Muscle layer of colon (tissue), 2 donors: ENCODE measurements around the gene MAML3.

Experiments used
- H3K27ac ChIP-seq: one replicate; pipeline ENCODE4 v1.7.0; 2013; ENCODE audit warnings: low read depth, mild to moderate bottlenecking, low read length, moderate library complexity
- H3K27me3 ChIP-seq, 2 donors: one replicate each; pipeline ENCODE4 v1.7.0; 2013; ENCODE audit warnings: low read length in 2 of 2, mild to moderate bottlenecking in 2 of 2; ENCODE audit not compliant: insufficient read depth in 2 of 2, control insufficient read depth in 1 of 2
- H3K36me3 ChIP-seq: one replicate; pipeline ENCODE4 v1.7.0; 2013; ENCODE audit warnings: mild to moderate bottlenecking, low read length; ENCODE audit not compliant: insufficient read depth
- H3K4me1 ChIP-seq: one replicate; pipeline ENCODE4 v1.7.0; 2013; ENCODE audit warnings: mild to moderate bottlenecking, low read length; ENCODE audit not compliant: insufficient read depth
- H3K4me3 ChIP-seq, 2 donors: one replicate each; pipeline ENCODE4 v1.7.0; 2013; ENCODE audit warnings: low read length in 2 of 2, low read depth in 1 of 2, mild to moderate bottlenecking in 1 of 2, moderate library complexity in 1 of 2
- H3K9ac ChIP-seq: one replicate; pipeline ENCODE4 v1.7.0; 2013; ENCODE audit warnings: low read length
- H3K9me3 ChIP-seq: one replicate; pipeline ENCODE4 v1.7.0; 2013; ENCODE audit warnings: mild to moderate bottlenecking, low read length
- donor health status: abdominal sarcoma.
- donor health status: Adenocarcinoma of cecum.

The MAML3 gene

DNA sequence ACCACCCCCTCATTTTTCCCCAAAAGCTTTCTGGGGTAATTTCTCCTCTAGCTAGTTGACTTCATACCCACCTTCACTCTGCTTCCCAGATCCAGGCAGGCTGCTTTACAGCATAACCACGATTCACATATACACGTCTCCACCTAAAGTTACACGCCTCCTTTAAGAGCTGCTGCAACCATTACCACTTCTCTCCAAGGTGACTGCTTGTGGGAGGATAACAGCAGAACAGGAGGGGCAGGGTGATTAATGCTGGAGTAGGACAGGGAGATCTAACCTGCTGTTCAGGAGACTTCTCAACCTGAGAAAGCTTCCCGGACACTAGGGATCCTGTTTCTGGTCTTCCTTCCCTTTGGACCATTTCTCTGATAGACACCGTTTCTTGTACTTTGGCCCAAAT lies 411.0 kb downstream of the MAML3 start:
- no peak overlapping the region for H3K27ac ChIP-seq
- H3K4me3 ChIP-seq, result no peak overlapping the region

DNA sequence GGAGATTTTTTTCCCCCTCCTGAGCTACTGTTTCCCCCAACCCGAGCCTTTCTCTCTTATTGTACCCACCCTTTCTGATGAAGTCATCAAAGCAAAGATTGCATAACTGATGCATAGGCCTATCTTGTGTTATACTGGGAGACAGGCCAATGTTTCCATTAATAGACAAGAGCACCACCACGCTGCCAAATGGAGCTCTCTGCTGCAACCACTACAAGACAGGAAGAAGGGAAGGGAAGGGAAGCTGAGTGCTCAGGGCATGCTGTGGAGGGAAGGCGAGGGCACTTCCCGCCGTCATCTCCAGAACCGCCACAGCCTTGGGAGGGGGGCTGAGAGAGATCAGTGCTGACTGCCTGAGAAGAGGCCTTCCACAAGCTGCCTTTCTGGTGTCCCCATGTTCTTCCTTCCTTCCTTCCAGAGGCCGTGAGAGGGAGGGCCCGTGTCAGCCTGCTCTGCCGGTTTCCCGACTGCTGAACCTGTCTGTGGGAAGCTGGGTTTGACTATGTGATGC lies 413.4 kb downstream of the MAML3 start:
- Histone ChIP-seq H3K27me3 (no peaks in the 10 kb centered on the region), H3K4me1 (peaks cover 15% of the 10 kb centered on the region), H3K9me3 (no peaks in the 10 kb centered on the region), H3K4me3 (peak overlapping the region in 1 of 2 donors; percentile 17), H3K27ac (peak overlapping the region; percentile 36), H3K9ac (no peak overlapping the region), H3K36me3 (no peaks in the 10 kb centered on the region)

More for the DNA sequence above, 411.0 kb downstream of the MAML3 start:
- H3K4me1 ChIP-seq, result peaks cover 15% of the 10 kb centered on the region
- H3K9ac ChIP-seq, result no peak overlapping the region
- H3K36me3 ChIP-seq, result no peaks in the 10 kb centered on the region
- H3K9me3 ChIP-seq, result no peaks in the 10 kb centered on the region
- H3K27me3 ChIP-seq, result no peaks in the 10 kb centered on the region

DNA sequence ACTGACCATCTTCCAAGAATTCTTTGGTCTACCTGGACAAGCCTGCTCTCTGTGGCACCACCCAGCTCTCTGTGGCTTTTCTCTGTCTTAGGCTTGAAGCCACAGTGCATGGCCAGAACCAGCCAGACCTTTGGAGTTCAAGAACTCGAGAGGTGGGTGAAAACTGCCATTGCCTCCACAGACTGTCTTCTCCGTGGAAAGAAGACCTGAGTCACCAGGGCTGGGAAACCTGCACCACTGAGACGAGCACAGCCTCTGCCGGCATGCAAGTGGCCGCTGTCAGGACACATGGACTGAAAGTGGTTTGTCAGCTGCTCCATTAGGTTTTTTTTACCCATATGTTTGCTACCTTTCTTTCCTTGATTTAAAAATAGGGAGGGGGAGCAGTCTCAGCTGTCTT lies 413.9 kb downstream of the MAML3 start:
- peaks cover 15% of the 10 kb centered on the region for H3K4me1 ChIP-seq
- peak overlapping the region; percentile 36 for H3K27ac ChIP-seq
- no peak overlapping the region for H3K9ac ChIP-seq

DNA sequence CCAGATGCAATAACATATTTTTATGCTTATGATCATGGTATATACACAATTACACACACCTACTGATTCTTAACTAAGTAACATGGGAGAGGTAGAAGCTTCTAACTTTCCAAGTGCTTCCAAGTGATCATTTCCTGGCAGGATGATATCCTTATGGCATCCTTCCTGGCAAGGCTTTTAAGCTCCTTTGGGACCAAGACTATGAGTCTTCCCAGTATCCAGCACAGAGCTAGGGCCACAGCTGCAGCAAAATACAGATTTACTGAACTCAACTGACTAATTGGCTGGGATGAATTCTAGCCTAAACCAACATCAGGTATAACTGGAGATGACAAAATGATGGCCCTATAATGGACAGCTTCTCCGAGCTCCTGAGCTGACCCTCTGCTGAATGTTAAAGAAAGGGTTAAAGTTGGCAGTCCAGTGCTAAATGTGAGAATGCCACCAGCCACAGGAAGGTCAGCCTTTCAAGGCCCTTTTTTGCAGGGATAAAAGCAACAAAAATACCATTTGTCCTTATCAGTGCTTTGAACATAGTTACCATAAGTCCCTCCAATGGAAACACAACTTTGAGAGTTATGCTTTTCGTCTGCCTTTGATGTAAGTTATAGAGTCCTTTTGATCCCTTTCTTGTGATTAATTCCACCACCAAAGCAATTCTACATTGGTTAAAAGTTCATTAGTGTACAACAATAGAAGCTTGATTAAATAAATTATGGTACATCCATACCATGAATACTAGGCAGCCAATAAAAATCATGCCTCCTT lies 415.0 kb downstream of the MAML3 start:
- Histone ChIP-seq H3K36me3 (no peaks in the 10 kb centered on the region), H3K4me1 (peaks cover 19% of the 10 kb centered on the region), H3K9ac (no peak overlapping the region), H3K9me3 (no peaks in the 10 kb centered on the region), H3K27me3 (no peaks in the 10 kb centered on the region), H3K4me3 (no peak overlapping the region), H3K27ac (no peak overlapping the region)

More for the DNA sequence above, 413.9 kb downstream of the MAML3 start:
- Histone ChIP-seq H3K36me3 (no peaks in the 10 kb centered on the region), H3K9me3 (no peaks in the 10 kb centered on the region), H3K4me3 (peak overlapping the region in 1 of 2 donors; percentile 17), H3K27me3 (no peaks in the 10 kb centered on the region)

DNA sequence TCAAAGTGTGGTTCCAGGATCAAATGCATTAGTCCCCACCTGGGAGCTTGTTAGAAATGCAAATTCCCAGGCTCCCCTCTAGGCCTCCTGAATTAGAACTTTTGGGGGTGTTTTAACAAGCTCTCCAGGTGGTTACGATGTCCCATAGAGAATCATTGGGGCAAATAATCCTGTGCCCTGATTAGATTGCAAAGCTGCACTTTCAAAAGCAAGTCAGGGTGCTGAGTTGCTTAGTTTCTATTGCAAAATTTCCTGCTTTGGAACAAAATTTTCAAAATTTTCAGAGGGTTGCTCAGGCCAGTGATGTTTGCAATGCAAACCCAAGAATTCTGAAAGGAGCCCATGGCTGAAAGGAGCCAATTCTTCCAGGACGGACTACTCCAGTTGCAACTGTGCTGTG lies 417.3 kb downstream of the MAML3 start:
- H3K4me1 ChIP-seq, result peaks cover 20% of the 10 kb centered on the region
- no peaks in the 10 kb centered on the region for H3K36me3 ChIP-seq
- H3K4me3 ChIP-seq, result no peak overlapping the region
- no peak overlapping the region for H3K27ac ChIP-seq
- H3K9me3 ChIP-seq, result no peaks in the 10 kb centered on the region
- no peaks in the 10 kb centered on the region for H3K27me3 ChIP-seq
- no peak overlapping the region for H3K9ac ChIP-seq

DNA sequence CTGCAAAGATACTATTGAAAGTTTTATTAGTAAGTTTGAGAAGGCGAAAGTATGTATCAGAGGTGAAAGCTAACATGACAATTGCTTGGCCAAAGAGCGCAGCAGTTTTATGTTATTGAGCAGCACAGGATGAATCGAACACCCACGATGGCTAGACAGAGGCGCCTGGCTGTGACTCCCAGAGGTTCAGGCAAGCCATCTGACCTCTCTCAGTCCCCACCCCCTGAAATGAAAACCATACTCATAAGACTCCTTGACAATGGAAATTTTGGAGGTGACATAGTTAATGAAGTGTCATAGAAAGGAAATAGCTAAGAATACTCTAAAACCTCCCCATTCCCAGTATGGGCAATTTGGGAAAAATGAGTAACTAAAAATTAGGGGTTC lies 417.7 kb downstream of the MAML3 start:
- no peaks in the 10 kb centered on the region for H3K36me3 ChIP-seq
- no peak overlapping the region for H3K9ac ChIP-seq
- peaks cover 20% of the 10 kb centered on the region for H3K4me1 ChIP-seq
- H3K27ac ChIP-seq, result peak overlapping the region; percentile 86
- H3K27me3 ChIP-seq, result no peaks in the 10 kb centered on the region
- no peaks in the 10 kb centered on the region for H3K9me3 ChIP-seq
- no peak overlapping the region for H3K4me3 ChIP-seq

DNA sequence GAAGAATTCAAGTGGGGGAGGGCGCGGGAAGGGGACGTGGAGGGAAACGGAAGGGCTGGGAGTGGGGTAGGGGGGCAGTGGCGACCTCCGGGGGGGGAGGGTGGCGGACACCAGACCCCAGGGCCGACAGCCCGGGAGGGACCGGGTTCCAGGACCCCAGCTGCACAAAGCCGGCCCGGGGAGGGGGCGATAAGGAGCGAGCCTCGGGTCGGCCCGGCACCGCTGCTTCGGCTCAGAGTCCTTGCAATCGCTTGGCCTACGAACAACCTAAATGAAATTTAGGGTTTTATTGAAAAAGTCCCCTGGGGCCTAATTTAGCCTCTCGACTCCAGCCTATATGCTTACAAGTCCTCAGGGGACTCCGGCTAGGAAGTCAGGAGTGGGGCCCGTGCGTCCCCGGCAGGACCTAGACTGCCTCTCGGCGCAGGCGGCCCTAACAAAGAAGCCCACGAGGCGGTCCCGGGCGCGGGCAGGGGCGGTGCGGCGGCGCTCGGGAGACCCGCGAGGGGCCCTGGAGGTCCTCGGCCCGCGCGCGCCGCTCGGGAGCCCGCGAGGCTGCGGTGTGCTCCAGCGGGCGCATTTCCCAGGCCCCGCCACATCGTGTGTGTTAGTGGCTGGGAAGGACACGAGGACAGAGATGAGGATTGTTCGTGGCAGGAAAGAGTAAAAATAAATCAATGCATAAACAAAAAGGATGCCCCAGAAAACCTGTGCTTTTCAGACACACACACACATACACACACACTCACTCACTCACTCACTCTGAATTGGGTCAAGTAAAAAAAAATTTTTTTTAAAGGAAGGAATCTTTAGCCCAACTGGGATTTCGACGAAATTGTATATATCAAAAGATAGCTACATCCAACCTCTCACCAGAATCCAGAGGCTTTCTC lies 418.4 kb downstream of the MAML3 start:
- Histone ChIP-seq H3K27me3 (no peaks in the 10 kb centered on the region), H3K4me3 (peak overlapping the region; percentile 33 to 44), H3K9me3 (no peaks in the 10 kb centered on the region), H3K27ac (peak overlapping the region; percentile 86), H3K36me3 (no peaks in the 10 kb centered on the region), H3K4me1 (peaks cover 14% of the 10 kb centered on the region), H3K9ac (peak overlapping the region; percentile 13)

DNA sequence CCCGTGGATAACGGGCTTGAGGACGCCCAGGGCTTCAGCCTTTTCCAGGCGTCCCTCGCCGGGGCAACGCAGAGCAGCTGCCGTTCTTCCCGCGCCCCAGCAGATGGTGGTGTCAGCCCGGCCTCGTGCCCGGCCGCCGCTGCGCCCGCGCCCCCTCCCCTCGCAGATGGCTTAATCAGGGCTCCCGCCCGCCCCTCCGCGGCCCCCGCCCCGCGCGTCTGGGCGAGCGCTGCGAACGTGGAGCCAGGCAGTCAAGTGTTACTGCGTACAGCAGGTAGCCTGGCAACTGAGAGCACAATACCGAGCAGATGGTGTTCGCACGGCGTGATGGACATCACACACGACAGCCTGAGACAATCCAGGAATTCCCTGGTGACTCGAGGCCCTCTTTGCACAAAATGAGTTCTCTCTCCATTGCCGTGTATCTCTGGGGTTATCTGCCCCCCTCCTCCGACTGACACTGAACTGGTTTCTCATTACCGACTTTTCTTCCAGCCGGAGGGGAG lies 419.1 kb downstream of the MAML3 start:
- no peaks in the 10 kb centered on the region for H3K27me3 ChIP-seq
- no peaks in the 10 kb centered on the region for H3K36me3 ChIP-seq
- H3K4me1 ChIP-seq, result peaks cover 7% of the 10 kb centered on the region
- H3K9ac ChIP-seq, result peak overlapping the region; percentile 69
- peak overlapping the region; percentile 86 for H3K27ac ChIP-seq
- peak overlapping the region; percentile 41 to 44 for H3K4me3 ChIP-seq
- no peaks in the 10 kb centered on the region for H3K9me3 ChIP-seq

DNA sequence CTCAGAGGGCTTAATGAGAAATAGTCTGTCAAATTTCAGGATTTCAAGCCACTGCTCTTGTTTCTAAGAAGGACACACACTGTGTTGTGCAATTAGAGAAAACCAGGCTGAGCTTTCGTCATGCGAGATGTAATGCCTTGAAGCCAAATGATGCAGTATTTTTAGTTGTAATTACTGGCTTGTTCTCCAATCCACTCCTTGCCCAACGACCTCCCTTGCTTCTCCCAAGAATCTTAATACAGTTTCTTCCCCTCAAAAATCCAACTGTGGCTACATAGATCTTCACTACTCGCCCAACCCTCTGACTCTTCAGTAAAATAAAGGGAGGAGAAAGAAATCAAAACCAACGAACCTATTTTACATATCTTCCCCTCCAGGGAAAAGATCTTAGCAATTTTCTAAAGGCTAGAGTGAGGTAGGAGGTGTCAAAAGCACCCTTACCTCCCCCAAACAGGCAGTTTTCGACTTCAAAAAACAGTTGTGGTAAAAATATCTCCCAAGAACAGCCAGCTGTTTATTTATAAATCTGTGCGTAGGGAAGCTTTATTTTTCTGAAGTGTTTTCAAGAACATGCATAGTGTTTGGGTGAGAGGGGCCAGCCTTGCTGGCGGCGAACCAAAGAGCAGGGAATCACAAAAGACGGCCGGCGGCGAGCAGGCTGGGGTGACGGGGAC lies 419.6 kb downstream of the MAML3 start:
- H3K4me1 ChIP-seq, result peaks cover 5% of the 10 kb centered on the region

DNA sequence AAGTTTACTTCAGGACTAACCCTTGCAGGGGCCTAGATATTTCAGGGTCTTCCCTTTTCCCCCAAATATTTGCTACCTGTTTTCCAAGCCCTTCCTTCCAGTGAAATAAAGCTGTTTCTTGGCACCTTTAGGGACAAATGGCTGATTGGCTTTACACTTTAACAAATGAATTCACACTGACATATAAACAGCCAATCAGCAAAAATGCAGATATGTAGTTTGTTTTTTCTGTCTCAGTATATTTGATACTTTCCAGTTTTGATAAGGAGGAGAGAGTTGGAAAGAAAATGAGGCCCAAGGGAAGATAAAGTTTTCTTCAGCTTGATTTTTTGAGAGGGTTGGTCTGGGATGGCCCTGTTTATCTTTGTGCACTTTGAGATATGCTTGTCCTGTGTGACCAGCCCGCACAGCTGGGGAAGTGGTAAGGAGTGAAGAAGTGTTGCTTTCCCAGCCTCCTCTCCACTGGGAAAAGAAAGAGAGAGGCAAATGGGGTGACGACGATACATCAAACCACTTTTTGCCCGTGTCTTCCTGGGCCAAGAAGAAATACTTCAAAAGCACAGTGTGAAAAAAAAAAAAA lies 420.9 kb downstream of the MAML3 start:
- no peak overlapping the region for H3K9ac ChIP-seq
- no peaks in the 10 kb centered on the region for H3K27me3 ChIP-seq
- H3K9me3 ChIP-seq, result no peaks in the 10 kb centered on the region
- H3K4me1 ChIP-seq, result peaks cover 5% of the 10 kb centered on the region
- H3K27ac ChIP-seq, result no peak overlapping the region
- H3K36me3 ChIP-seq, result no peaks in the 10 kb centered on the region
- no peak overlapping the region for H3K4me3 ChIP-seq

More for the DNA sequence above, 419.6 kb downstream of the MAML3 start:
- Histone ChIP-seq H3K4me3 (peak overlapping the region; percentile 41 to 44), H3K27me3 (no peaks in the 10 kb centered on the region), H3K9me3 (no peaks in the 10 kb centered on the region), H3K27ac (peak overlapping the region; percentile 70), H3K9ac (peak overlapping the region; percentile 69), H3K36me3 (no peaks in the 10 kb centered on the region)
